Activated B cell treated with CpG ODN at 0.5 μM for 24 hours (primary cell): ENCODE data around the gene AKAP13. TPM values are rescaled to one million over a fixed set of nuclear protein-coding genes. Genes with fewer than 3 reads are reported as not detected.

ENCODE experiments used
- ATAC-seq: fragments of 200-7000 bp; cut with Tn5 transposase; one replicate; pipeline ENCODE4 v1.10.0; 2021; ENCODE audit warnings: low read depth, mild to moderate bottlenecking, moderate library complexity
- CTCF ChIA-PET: fragments of 350-600 bp; sonication (Branson Sonifier 250); formaldehyde crosslinking; loops from one replicate; lab custom pipeline; 2021; ENCODE audit warnings: antibody characterized with exemption; lab: Charles Lee
- POLR2A ChIA-PET: fragments of 350-600 bp; sonication (Branson Sonifier 250); formaldehyde crosslinking; loops from one replicate; lab custom pipeline; 2021; ENCODE audit warnings: antibody characterized with exemption; lab: Charles Lee
- DNase-seq: peaks from one replicate; pipeline ENCODE4 v3.0.0; 2022
- H3K27ac Mint-ChIP-seq: one replicate; pipeline ENCODE4 v1.8.0; 2020; ENCODE audit warnings: mixed read lengths
- H3K27me3 Mint-ChIP-seq: one replicate; pipeline ENCODE4 v1.8.0; 2021; ENCODE audit warnings: mixed read lengths
- H3K36me3 Mint-ChIP-seq: one replicate; pipeline ENCODE4 v1.8.0; 2021; ENCODE audit warnings: low read depth, mixed read lengths
- H3K4me1 Mint-ChIP-seq: one replicate; pipeline ENCODE4 v1.8.0; 2021; ENCODE audit warnings: mixed read lengths
- H3K4me3 Mint-ChIP-seq: one replicate; pipeline ENCODE4 v1.8.0; 2020; ENCODE audit warnings: mild to moderate bottlenecking, mixed read lengths
- H3K9me3 Mint-ChIP-seq: one replicate; pipeline ENCODE4 v1.8.0; 2020; ENCODE audit warnings: mixed read lengths
- CTCF ChIP-seq: fragments of 200-600 bp; IDR thresholded peaks from one replicate; pipeline ENCODE4 v1.8.0; 2022; ENCODE audit warnings: antibody characterized with exemption, mild to moderate bottlenecking
- intact Hi-C: fragments of 100-400 bp; cut with micrococcal nuclease; formaldehyde crosslinking; loops from one replicate; pipeline ENCODE4 v1.15.1; 2024
- total RNA-seq: library from RNA; stranded (reverse); gene quantifications from 2 replicates; pipeline ENCODE4 v1.2.3, GENCODE V29; 2022

Gene AKAP13
- total RNA-seq, 1 donor from 2014 or later, result 290 TPM

GRCh38 chr15:85622221-85622831 is 241.9 kb downstream of the AKAP13 start:
- Mint-ChIP-seq H3K27ac (peak overlapping the region; percentile 3), H3K4me3 (no peak overlapping the region), H3K4me1 (peaks cover 54% of the 10 kb centered on the region), H3K9me3 (no peaks in the 10 kb centered on the region), H3K27me3 (no peaks in the 10 kb centered on the region), H3K36me3 (peaks cover 28% of the 10 kb centered on the region)
- DNase-seq (no peak), ATAC-seq (no peak)
- CTCF ChIA-PET, result no interaction called here
- no peak for TF ChIP-seq CTCF
- POLR2A ChIA-PET, result no interaction called here
- intact Hi-C loops, result loop anchor here (5.0 kb wide), 2 partner anchors 40 to 80 kb away; no protein-coding TSS in a partner anchor

GRCh38 chr15:85623315-85624049 is 243.1 kb downstream of the AKAP13 start:
- Mint-ChIP-seq H3K4me1 (peaks cover 55% of the 10 kb centered on the region), H3K36me3 (peaks cover 34% of the 10 kb centered on the region), H3K27me3 (no peaks in the 10 kb centered on the region), H3K4me3 (peak overlapping the region; percentile 1), H3K27ac (peak overlapping the region; percentile 46), H3K9me3 (no peaks in the 10 kb centered on the region)
- POLR2A ChIA-PET, result no interaction called here
- CTCF ChIA-PET, result interaction anchor here (1.7 kb wide), 1 partner anchor 43 kb away, joined by 6 read pairs; no protein-coding TSS in a partner anchor
- DNase-seq (no peak), ATAC-seq (peak; percentile 78)
- TF ChIP-seq CTCF, result no peak
- intact Hi-C loops, result loop anchor here (5.0 kb wide), 2 partner anchors 41 to 81 kb away; no protein-coding TSS in a partner anchor

GRCh38 chr15:85624291-85624801 is 243.9 kb downstream of the AKAP13 start:
- Mint-ChIP-seq H3K27me3 (no peaks in the 10 kb centered on the region), H3K27ac (peak overlapping the region; percentile 1), H3K9me3 (no peaks in the 10 kb centered on the region), H3K4me1 (peaks cover 55% of the 10 kb centered on the region), H3K36me3 (peaks cover 40% of the 10 kb centered on the region), H3K4me3 (peak overlapping the region; percentile 36)
- intact Hi-C loops, result loop anchor here (5.0 kb wide), 2 partner anchors 42 to 82 kb away; no protein-coding TSS in a partner anchor
- no peak for TF ChIP-seq CTCF
- POLR2A ChIA-PET, result interaction anchor here (0.9 kb wide), 1 partner anchor 21 kb away, joined by 5 read pairs; no protein-coding TSS in a partner anchor
- no peak for DNase-seq
- CTCF ChIA-PET, result interaction anchor here (1.7 kb wide), 1 partner anchor 43 kb away, joined by 6 read pairs; no protein-coding TSS in a partner anchor
- no peak for ATAC-seq

GRCh38 chr15:85625166-85625830 is 244.9 kb downstream of the AKAP13 start:
- H3K4me3 Mint-ChIP-seq, result no peak overlapping the region
- peaks cover 59% of the 10 kb centered on the region for H3K4me1 Mint-ChIP-seq
- POLR2A ChIA-PET, result interaction anchor here (0.9 kb wide), 1 partner anchor 20 kb away, joined by 5 read pairs; no protein-coding TSS in a partner anchor
- intact Hi-C loops, result no loop called here
- TF ChIP-seq CTCF, result no peak
- CTCF ChIA-PET, result no interaction called here
- H3K36me3 Mint-ChIP-seq, result peaks cover 45% of the 10 kb centered on the region
- no peaks in the 10 kb centered on the region for H3K9me3 Mint-ChIP-seq
- ATAC-seq (no peak), DNase-seq (no peak)
- H3K27me3 Mint-ChIP-seq, result no peaks in the 10 kb centered on the region
- peak overlapping the region; percentile 64 for H3K27ac Mint-ChIP-seq
